HepG2 (cell line): Measurements from ENCODE around the gene SCAND1. TPM values are rescaled to one million over a fixed set of nuclear protein-coding genes. Genes with fewer than 3 reads are reported as not detected.
A peak's percentile ranks its signal among the peaks of the same experiment; 100 is the strongest.

Experiments used
- ARNTL ChIP-seq: sonication (generic); formaldehyde crosslinking; IDR thresholded peaks from 2 replicates; pipeline ENCODE4 v1.4.0; 2020; ENCODE audit warnings: mild to moderate bottlenecking, missing genetic modification reagents
- CREM ChIP-seq, 2 experiments: sonication (generic) in 1 of 2; formaldehyde crosslinking in 1 of 2; IDR thresholded peaks; 2 replicates each; pipeline versions ENCODE4 v1.4.0 to v1.6.1; 2016 to 2020; ENCODE audit warnings: antibody characterized with exemption in 1 of 2, mild to moderate bottlenecking in 1 of 2, missing genetic modification reagents in 1 of 2
- DNMT1 ChIP-seq: sonication (generic); formaldehyde crosslinking; IDR thresholded peaks from 2 replicates; pipeline ENCODE4 v1.5.1; 2020; ENCODE audit warnings: mild to moderate bottlenecking, missing genetic modification reagents
- HIVEP1 ChIP-seq: sonication (generic); formaldehyde crosslinking; IDR thresholded peaks from 2 replicates; pipeline ENCODE4 v1.4.0; 2020; ENCODE audit warnings: mild to moderate bottlenecking, missing genetic modification reagents
- MIER3 ChIP-seq: IDR thresholded peaks from 2 replicates; pipeline ENCODE4 v1.6.1; 2016; ENCODE audit warnings: missing compliant biosample characterization, borderline replicate concordance
- MXI1 ChIP-seq: IDR thresholded peaks from 3 replicates; pipeline ENCODE4 v1.6.1; 2012; ENCODE audit warnings: low read depth, low read length, inconsistent platforms, borderline replicate concordance
- NFIB ChIP-seq: sonication (generic); formaldehyde crosslinking; IDR thresholded peaks from 2 replicates; pipeline ENCODE4 v1.9.0; 2021; ENCODE audit warnings: missing genetic modification reagents, mild to moderate bottlenecking, borderline replicate concordance
- NKX3-1 ChIP-seq: sonication (generic); formaldehyde crosslinking; IDR thresholded peaks from 2 replicates; pipeline ENCODE4 v1.5.0; 2020; ENCODE audit warnings: missing genetic modification reagents
- SRY ChIP-seq: sonication (generic); formaldehyde crosslinking; IDR thresholded peaks from 2 replicates; pipeline ENCODE4 v1.8.0; 2022; ENCODE audit warnings: mild to moderate bottlenecking, missing genetic modification reagents
- ZBTB7B ChIP-seq: sonication (generic); formaldehyde crosslinking; IDR thresholded peaks from 2 replicates; pipeline ENCODE4 v1.4.0; 2020; ENCODE audit warnings: missing genetic modification reagents
- ZBTB8A ChIP-seq: sonication (generic); formaldehyde crosslinking; IDR thresholded peaks from 2 replicates; pipeline ENCODE4 v1.4.0; 2020; ENCODE audit warnings: mild to moderate bottlenecking, low read depth, missing genetic modification reagents, borderline replicate concordance
- ZEB1 ChIP-seq: IDR thresholded peaks from 2 replicates; pipeline ENCODE4 v1.6.1; 2012; ENCODE audit warnings: mild to moderate bottlenecking, low read depth, inconsistent platforms; ENCODE audit not compliant: insufficient replicate concordance
- ZFY ChIP-seq: sonication (generic); formaldehyde crosslinking; IDR thresholded peaks from 2 replicates; pipeline ENCODE4 v1.4.0; 2020; ENCODE audit warnings: missing genetic modification reagents
- ZNF207 ChIP-seq: fragments of 450-650 bp; IDR thresholded peaks from 2 replicates; pipeline ENCODE4 v1.6.1; 2016; ENCODE audit warnings: antibody characterized with exemption, borderline replicate concordance
- ZNF225 ChIP-seq: sonication (generic); formaldehyde crosslinking; IDR thresholded peaks from 2 replicates; pipeline ENCODE4 v1.4.0; 2020; ENCODE audit warnings: mild to moderate bottlenecking, missing genetic modification reagents
- ZNF432 ChIP-seq: sonication (generic); formaldehyde crosslinking; IDR thresholded peaks from 2 replicates; pipeline ENCODE4 v1.5.0; 2020; ENCODE audit warnings: missing genetic modification reagents, mild to moderate bottlenecking, borderline replicate concordance
- ZNF574 ChIP-seq: sonication (generic); formaldehyde crosslinking; IDR thresholded peaks from 2 replicates; pipeline ENCODE4 v1.4.0; 2020; ENCODE audit warnings: missing genetic modification reagents
- polyA plus RNA-seq, 8 experiments: library from polyadenylated mRNA; depleted of rRNA in 3 of 8; stranded (reverse) in 7 of 8; unstranded in 1 of 8; fragments of >200 nt; fragmentation: Illumina TruSeq in 4 of 8; extraction: Trizol in 4 of 8; gene quantifications; 2 replicates each; pipeline versions ENCODE4 v1.2.1 to v1.2.3, GENCODE V29; 2011 to 2016; ENCODE audit warnings: low read depth in 4 of 8, missing spikeins in 1 of 8, mixed read lengths in 1 of 8; ENCODE audit not compliant: insufficient read depth in 1 of 8
- total RNA-seq, 5 experiments: library from RNA; depleted of rRNA; stranded (reverse); fragments of >200 nt; fragmentation: Illumina TruSeq; extraction: Trizol; gene quantifications; 2 replicates each; pipeline ENCODE4 v1.2.3, GENCODE V29; 2016; ENCODE audit warnings: low read depth in 1 of 5
- TF ChIP-seq, protein P1 (sequence below): sonication (generic); formaldehyde crosslinking; IDR thresholded peaks from 2 replicates; pipeline ENCODE4 v1.8.0; 2022; ENCODE audit warnings: mild to moderate bottlenecking, missing genetic modification reagents; ENCODE audit not compliant: insufficient replicate concordance

Gene SCAND1
- total and polyA plus RNA-seq, 2 of the 13 experiments (the other 11 are each of a cell fraction or from before 2014, with no cell fraction given): 19.3 to 109 TPM

- TF ChIP-seq ZNF574 (CRISPR knock-in tag) (0 out of 2 replicates have a peak, but pooled peaks have one; percentile 38), ARNTL (no peak), CREM (IDR thresholded peaks at IDR 0.05) (no peak), CREM (CRISPR knock-in tag; IDR thresholded peaks at IDR 0.05) (no peak), ZEB1 (no peak), ZNF225 (CRISPR knock-in tag) (0 out of 2 replicates have a peak, but pooled peaks have one; percentile 49), DNMT1 (CRISPR knock-in tag) (no peak), NFIB (CRISPR knock-in tag) (no peak), ZNF432 (CRISPR knock-in tag) (no peak), SRY (CRISPR knock-in tag) (0 out of 2 replicates have a peak, but pooled peaks have one; percentile 53), ZNF207 (no peak), ZBTB8A (CRISPR knock-in tag) (no peak), NKX3-1 (CRISPR knock-in tag) (no peak), ZBTB7B (CRISPR knock-in tag) (peak; percentile 72; the same call in 1 of the 2 replicates), HIVEP1 (CRISPR knock-in tag) (no peak), MIER3 (CRISPR knock-in tag) (peak; percentile 82; the same call in 1 of the 2 replicates), MXI1 (0 out of 3 replicates have a peak, but pooled peaks have one; percentile 28), ZFY (CRISPR knock-in tag) (peak; percentile 41; the same call in 1 of the 2 replicates)
- TF ChIP-seq, protein P1, sequence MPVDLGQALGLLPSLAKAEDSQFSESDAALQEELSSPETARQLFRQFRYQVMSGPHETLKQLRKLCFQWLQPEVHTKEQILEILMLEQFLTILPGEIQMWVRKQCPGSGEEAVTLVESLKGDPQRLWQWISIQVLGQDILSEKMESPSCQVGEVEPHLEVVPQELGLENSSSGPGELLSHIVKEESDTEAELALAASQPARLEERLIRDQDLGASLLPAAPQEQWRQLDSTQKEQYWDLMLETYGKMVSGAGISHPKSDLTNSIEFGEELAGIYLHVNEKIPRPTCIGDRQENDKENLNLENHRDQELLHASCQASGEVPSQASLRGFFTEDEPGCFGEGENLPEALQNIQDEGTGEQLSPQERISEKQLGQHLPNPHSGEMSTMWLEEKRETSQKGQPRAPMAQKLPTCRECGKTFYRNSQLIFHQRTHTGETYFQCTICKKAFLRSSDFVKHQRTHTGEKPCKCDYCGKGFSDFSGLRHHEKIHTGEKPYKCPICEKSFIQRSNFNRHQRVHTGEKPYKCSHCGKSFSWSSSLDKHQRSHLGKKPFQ: peak; percentile 62
Observed at GRCh38 chr20:35994994-35995453, 40.7 kb upstream of the SCAND1 start (continued).
